ENCODE results near the gene FHOD1. TPM values are rescaled to one million over a fixed set of nuclear protein-coding genes. Genes with fewer than 3 reads are reported as not detected.

Gene FHOD1
- total and polyA plus RNA-seq, 2 experiments from 2014 or later: 10.0 to 17.2 TPM

- no peaks in the 10 kb centered on the region for H3K9me3 ChIP-seq (ENCODE audit: low read depth)
- H3K27ac ChIP-seq: no peak within 1 kb of the TSS
Measured at GRCh38 chr16:67190041-67190440, 57.2 kb downstream of the FHOD1 start, which contains the start of gene EXOC3L1. Gene EXOC3L1, minus strand, starts transcription at chr16:67190136. Its CDS starts 460 bp downstream, at chr16:67189676.

DNA sequence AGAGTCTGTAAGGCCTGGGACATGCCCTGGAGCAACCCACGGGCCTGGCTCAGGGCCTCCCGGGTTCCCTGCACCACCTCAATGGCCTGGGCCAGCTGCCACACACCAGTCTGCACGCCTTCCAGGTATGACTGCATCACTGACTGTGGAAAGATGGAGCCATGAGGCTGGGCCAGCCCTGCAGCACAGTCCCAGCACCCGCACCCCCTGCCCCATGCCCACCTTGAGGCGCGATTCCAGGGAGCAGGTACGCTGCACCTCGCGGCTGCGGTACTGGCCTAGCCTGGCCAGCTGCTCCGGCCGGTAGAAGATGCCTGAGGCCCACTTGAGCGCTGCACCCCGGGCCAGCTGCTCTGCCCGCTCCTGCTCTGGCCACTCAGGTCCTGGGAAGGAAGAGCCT, 58.5 kb downstream of the FHOD1 start:
- Histone ChIP-seq H3K27me3 (no peaks in the 10 kb centered on the region), H4K20me1 (ENCODE audit: insufficient read depth, poor library complexity, severe bottlenecking) (no peaks in the 10 kb centered on the region), H3K36me3 (replicated peaks; ENCODE audit: insufficient read depth, low read depth) (no peaks in the 10 kb centered on the region), H3K4me1 (ENCODE audit: insufficient read depth) (peaks cover 17% of the 10 kb centered on the region), H2AFZ (no peak overlapping the region), H3K9me2 (replicated peaks; ENCODE audit: insufficient read depth) (no peaks in the 10 kb centered on the region), H3K9me3 (ENCODE audit: low read depth) (no peaks in the 10 kb centered on the region), H3K4me2 (no peak overlapping the region), H3K79me2 (peaks cover 17% of the 10 kb centered on the region), H3K4me3 (no peak overlapping the region), H3K27ac (no peak overlapping the region)
- TF ChIP-seq, protein P1, sequence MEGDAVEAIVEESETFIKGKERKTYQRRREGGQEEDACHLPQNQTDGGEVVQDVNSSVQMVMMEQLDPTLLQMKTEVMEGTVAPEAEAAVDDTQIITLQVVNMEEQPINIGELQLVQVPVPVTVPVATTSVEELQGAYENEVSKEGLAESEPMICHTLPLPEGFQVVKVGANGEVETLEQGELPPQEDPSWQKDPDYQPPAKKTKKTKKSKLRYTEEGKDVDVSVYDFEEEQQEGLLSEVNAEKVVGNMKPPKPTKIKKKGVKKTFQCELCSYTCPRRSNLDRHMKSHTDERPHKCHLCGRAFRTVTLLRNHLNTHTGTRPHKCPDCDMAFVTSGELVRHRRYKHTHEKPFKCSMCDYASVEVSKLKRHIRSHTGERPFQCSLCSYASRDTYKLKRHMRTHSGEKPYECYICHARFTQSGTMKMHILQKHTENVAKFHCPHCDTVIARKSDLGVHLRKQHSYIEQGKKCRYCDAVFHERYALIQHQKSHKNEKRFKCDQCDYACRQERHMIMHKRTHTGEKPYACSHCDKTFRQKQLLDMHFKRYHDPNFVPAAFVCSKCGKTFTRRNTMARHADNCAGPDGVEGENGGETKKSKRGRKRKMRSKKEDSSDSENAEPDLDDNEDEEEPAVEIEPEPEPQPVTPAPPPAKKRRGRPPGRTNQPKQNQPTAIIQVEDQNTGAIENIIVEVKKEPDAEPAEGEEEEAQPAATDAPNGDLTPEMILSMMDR (IDR thresholded peaks at IDR 0.05; ENCODE audit: poor library complexity): no peak
- TF ChIP-seq EZH2 (IDR thresholded peaks at IDR 0.05; ENCODE audit: borderline replicate concordance) (no peak), EZH2phosphoT487 (IDR thresholded peaks at IDR 0.05; ENCODE audit: low read depth, severe bottlenecking, unreplicated experiment) (no peak)
- DNase-seq (ENCODE audit: low spot score): no peak
- 89% methylated on average over 15 of the region's 15 CpGs for WGBS (ENCODE audit: low lambda C conversion rate, missing lambda C conversion rate)

More at GRCh38 chr16:67190041-67190440, 57.2 kb downstream of the FHOD1 start, which contains the start of gene EXOC3L1:
- H3K4me2 ChIP-seq: no peak within 1 kb of the TSS
- TF ChIP-seq, protein P1 (IDR thresholded peaks at IDR 0.05; ENCODE audit: poor library complexity): no peak
- TF ChIP-seq EZH2 (IDR thresholded peaks at IDR 0.05; ENCODE audit: borderline replicate concordance) (no peak), EZH2phosphoT487 (IDR thresholded peaks at IDR 0.05; ENCODE audit: low read depth, severe bottlenecking, unreplicated experiment) (no peak)
- H3K27me3 ChIP-seq: no peaks in the 10 kb centered on the region
- H3K79me2 ChIP-seq: peaks cover 22% of the 10 kb centered on the region
- H4K20me1 ChIP-seq (ENCODE audit: insufficient read depth, poor library complexity, severe bottlenecking): no peaks in the 10 kb centered on the region
- H3K4me3 ChIP-seq: no peak within 1 kb of the TSS
- no peaks in the 10 kb centered on the region for H3K9me2 ChIP-seq (replicated peaks; ENCODE audit: insufficient read depth)
- 55% methylated on average over 6 of the region's 6 CpGs for WGBS (ENCODE audit: low lambda C conversion rate, missing lambda C conversion rate)
- H2AFZ ChIP-seq: no peak within 1 kb of the TSS
- peaks cover 12% of the 10 kb centered on the region for H3K4me1 ChIP-seq (ENCODE audit: insufficient read depth)
- H3K36me3 ChIP-seq (replicated peaks; ENCODE audit: insufficient read depth, low read depth): no peaks in the 10 kb centered on the region
- DNase-seq (ENCODE audit: low spot score): no peak

DNA sequence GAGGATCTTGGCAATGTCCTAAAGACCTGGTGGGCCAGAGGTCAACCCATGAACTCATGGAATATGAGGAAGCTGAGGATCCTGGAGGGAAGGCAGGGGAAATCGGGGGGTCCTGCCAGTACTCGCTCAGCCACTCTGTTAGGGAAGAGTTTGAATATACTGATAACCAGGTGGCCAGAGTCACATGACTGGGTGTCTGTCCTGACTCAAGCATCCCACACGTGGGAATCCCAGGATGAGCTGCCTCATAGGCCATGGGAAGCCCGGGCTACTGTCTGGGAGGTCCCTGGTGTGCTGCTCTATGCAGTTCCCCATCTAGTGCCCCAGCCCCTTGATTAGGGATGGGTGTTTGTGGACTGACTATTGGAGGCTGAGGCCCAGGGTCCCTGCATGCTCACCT, 59.0 kb downstream of the FHOD1 start:
- Histone ChIP-seq H3K9me2 (replicated peaks; ENCODE audit: insufficient read depth) (no peaks in the 10 kb centered on the region), H3K4me3 (no peak overlapping the region), H3K27me3 (no peaks in the 10 kb centered on the region), H3K27ac (no peak overlapping the region), H4K20me1 (ENCODE audit: insufficient read depth, poor library complexity, severe bottlenecking) (no peaks in the 10 kb centered on the region), H3K9me3 (ENCODE audit: low read depth) (no peaks in the 10 kb centered on the region), H3K4me2 (no peak overlapping the region), H3K36me3 (replicated peaks; ENCODE audit: insufficient read depth, low read depth) (no peaks in the 10 kb centered on the region), H3K4me1 (ENCODE audit: insufficient read depth) (peaks cover 13% of the 10 kb centered on the region), H2AFZ (no peak overlapping the region), H3K79me2 (peaks cover 13% of the 10 kb centered on the region)
- no peak for DNase-seq (ENCODE audit: low spot score)
- WGBS (ENCODE audit: low lambda C conversion rate, missing lambda C conversion rate): 71% methylated on average over 4 of the region's 4 CpGs
- TF ChIP-seq, protein P1 (IDR thresholded peaks at IDR 0.05; ENCODE audit: poor library complexity): no peak
- TF ChIP-seq EZH2 (IDR thresholded peaks at IDR 0.05; ENCODE audit: borderline replicate concordance) (no peak), EZH2phosphoT487 (IDR thresholded peaks at IDR 0.05; ENCODE audit: low read depth, severe bottlenecking, unreplicated experiment) (no peak)
